ENCODE results near the gene OR2T35.

The OR2T35 gene

GRCh38 chr1:248596615-248597014, 48.5 kb downstream of the OR2T35 start:
- H3K27me3 ChIP-seq (ENCODE audit: insufficient read depth, low read length): no peaks in the 10 kb centered on the region
- H3K4me2 ChIP-seq (ENCODE audit: low read length): no peak overlapping the region
- no peaks in the 10 kb centered on the region for H3K36me3 ChIP-seq (ENCODE audit: insufficient read depth, low read length)
- no peak overlapping the region for H2AFZ ChIP-seq (ENCODE audit: low read length)
- no peak overlapping the region for H3K9ac ChIP-seq (ENCODE audit: low read length)
- no peaks in the 10 kb centered on the region for H3K9me2 ChIP-seq (ENCODE audit: low read depth, low read length)
- no peak overlapping the region for H3K27ac ChIP-seq (ENCODE audit: low read depth, low read length, poor library complexity, severe bottlenecking)
- no peaks in the 10 kb centered on the region for H3K79me2 ChIP-seq (ENCODE audit: insufficient read depth, low read length)
- H3K9me3 ChIP-seq (ENCODE audit: low read length): no peaks in the 10 kb centered on the region
- TF ChIP-seq EZH2 (IDR thresholded peaks at IDR 0.05; ENCODE audit: borderline replicate concordance, low read length): no peak
- TF ChIP-seq CTCF (IDR thresholded peaks at IDR 0.05; ENCODE audit: low read length): no peak
- no peaks in the 10 kb centered on the region for H4K20me1 ChIP-seq (ENCODE audit: insufficient read depth, low read length)
- H3K4me1 ChIP-seq (ENCODE audit: insufficient read depth, low read length, severe bottlenecking): no peaks in the 10 kb centered on the region
- no peak overlapping the region for H3K4me3 ChIP-seq (ENCODE audit: low read depth, low read length, poor library complexity, severe bottlenecking)
- H3F3A ChIP-seq (ENCODE audit: insufficient read depth, low read length): no peaks in the 10 kb centered on the region

GRCh38 chr1:248593226-248593625, 51.9 kb downstream of the OR2T35 start:
- H3K4me1 ChIP-seq (ENCODE audit: insufficient read depth, low read length, severe bottlenecking): no peaks in the 10 kb centered on the region
- H3K4me3 ChIP-seq (ENCODE audit: low read depth, low read length, poor library complexity, severe bottlenecking): no peak overlapping the region
- H3K9me2 ChIP-seq (ENCODE audit: low read depth, low read length): no peaks in the 10 kb centered on the region
- H3K79me2 ChIP-seq (ENCODE audit: insufficient read depth, low read length): no peaks in the 10 kb centered on the region
- no peaks in the 10 kb centered on the region for H3K36me3 ChIP-seq (ENCODE audit: insufficient read depth, low read length)
- H3K9ac ChIP-seq (ENCODE audit: low read length): no peak overlapping the region
- no peaks in the 10 kb centered on the region for H3F3A ChIP-seq (ENCODE audit: insufficient read depth, low read length)
- no peaks in the 10 kb centered on the region for H3K9me3 ChIP-seq (ENCODE audit: low read length)
- no peak overlapping the region for H3K27ac ChIP-seq (ENCODE audit: low read depth, low read length, poor library complexity, severe bottlenecking)
- H3K4me2 ChIP-seq (ENCODE audit: low read length): no peak overlapping the region
- no peaks in the 10 kb centered on the region for H4K20me1 ChIP-seq (ENCODE audit: insufficient read depth, low read length)
- H3K27me3 ChIP-seq (ENCODE audit: insufficient read depth, low read length): no peaks in the 10 kb centered on the region
- no peak for TF ChIP-seq CTCF (IDR thresholded peaks at IDR 0.05; ENCODE audit: low read length)
- TF ChIP-seq EZH2 (IDR thresholded peaks at IDR 0.05; ENCODE audit: borderline replicate concordance, low read length): no peak
- no peak overlapping the region for H2AFZ ChIP-seq (ENCODE audit: low read length)

GRCh38 chr1:248592655-248593054, 52.4 kb downstream of the OR2T35 start:
- Histone ChIP-seq H4K20me1 (ENCODE audit: insufficient read depth, low read length) (no peaks in the 10 kb centered on the region), H3K27me3 (ENCODE audit: insufficient read depth, low read length) (no peaks in the 10 kb centered on the region), H3K9me3 (ENCODE audit: low read length) (no peaks in the 10 kb centered on the region), H3K4me1 (ENCODE audit: insufficient read depth, low read length, severe bottlenecking) (no peaks in the 10 kb centered on the region), H3K4me2 (ENCODE audit: low read length) (no peak overlapping the region), H2AFZ (ENCODE audit: low read length) (no peak overlapping the region), H3K27ac (ENCODE audit: low read depth, low read length, poor library complexity, severe bottlenecking) (no peak overlapping the region), H3K9ac (ENCODE audit: low read length) (no peak overlapping the region), H3K79me2 (ENCODE audit: insufficient read depth, low read length) (no peaks in the 10 kb centered on the region), H3F3A (ENCODE audit: insufficient read depth, low read length) (no peaks in the 10 kb centered on the region), H3K36me3 (ENCODE audit: insufficient read depth, low read length) (no peaks in the 10 kb centered on the region), H3K9me2 (ENCODE audit: low read depth, low read length) (no peaks in the 10 kb centered on the region), H3K4me3 (ENCODE audit: low read depth, low read length, poor library complexity, severe bottlenecking) (no peak overlapping the region)
- TF ChIP-seq EZH2 (IDR thresholded peaks at IDR 0.05; ENCODE audit: borderline replicate concordance, low read length) (no peak), CTCF (IDR thresholded peaks at IDR 0.05; ENCODE audit: low read length) (no peak)

All from OCI-LY1 (cell line).